Natural killer cell treated with Interleukin-12 subunit alpha and Interleukin-12 subunit beta and Interleukin-15 and Interleukin-18, amount 100 ng/mL, for 72 hours (primary cell): ENCODE measurements around the gene LOC128125822.
"Not testable (repeated sequence)": the region's sequence is repeated elsewhere in the genome, so short reads cannot be mapped to it uniquely, and the experiment has no call there.

Source experiments
- ATAC-seq, 2 donors: fragments of 150-1000 bp; cut with Tn5 transposase in 1 of 2; sonication (Bioruptor Pico), chemical (Tn5 transposase) in 1 of 2; 2 replicates each; pipeline ENCODE4 v1.10.0; 2021
- DNase-seq: peaks from one replicate; pipeline ENCODE4 v3.0.0; 2022; ENCODE audit warnings: low spot score
- H3K27ac Mint-ChIP-seq, 2 donors: 1 replicate in 1 of 2; 2 replicates in 1 of 2; pipeline ENCODE4 v1.8.0; 2022; ENCODE audit warnings: mixed read lengths in 2 of 2, mild to moderate bottlenecking in 1 of 2, moderate library complexity in 1 of 2
- H3K27me3 Mint-ChIP-seq, 2 donors: 1 replicate in 1 of 2; 2 replicates in 1 of 2; pipeline ENCODE4 v1.8.0; 2022; ENCODE audit warnings: mixed read lengths in 2 of 2
- H3K36me3 Mint-ChIP-seq: one replicate; pipeline ENCODE4 v1.8.0; 2022; ENCODE audit warnings: mixed read lengths
- H3K4me1 Mint-ChIP-seq, 2 donors: 1 replicate in 1 of 2; 2 replicates in 1 of 2; pipeline ENCODE4 v1.8.0; 2022; ENCODE audit warnings: low read depth in 2 of 2, mixed read lengths in 2 of 2, mild to moderate bottlenecking in 1 of 2
- H3K4me3 Mint-ChIP-seq: one replicate; pipeline ENCODE4 v1.8.0; 2022; ENCODE audit warnings: mixed read lengths
- H3K9me3 Mint-ChIP-seq: 2 replicates; pipeline ENCODE4 v1.8.0; 2022; ENCODE audit warnings: mixed read lengths

Gene LOC128125822

DNA sequence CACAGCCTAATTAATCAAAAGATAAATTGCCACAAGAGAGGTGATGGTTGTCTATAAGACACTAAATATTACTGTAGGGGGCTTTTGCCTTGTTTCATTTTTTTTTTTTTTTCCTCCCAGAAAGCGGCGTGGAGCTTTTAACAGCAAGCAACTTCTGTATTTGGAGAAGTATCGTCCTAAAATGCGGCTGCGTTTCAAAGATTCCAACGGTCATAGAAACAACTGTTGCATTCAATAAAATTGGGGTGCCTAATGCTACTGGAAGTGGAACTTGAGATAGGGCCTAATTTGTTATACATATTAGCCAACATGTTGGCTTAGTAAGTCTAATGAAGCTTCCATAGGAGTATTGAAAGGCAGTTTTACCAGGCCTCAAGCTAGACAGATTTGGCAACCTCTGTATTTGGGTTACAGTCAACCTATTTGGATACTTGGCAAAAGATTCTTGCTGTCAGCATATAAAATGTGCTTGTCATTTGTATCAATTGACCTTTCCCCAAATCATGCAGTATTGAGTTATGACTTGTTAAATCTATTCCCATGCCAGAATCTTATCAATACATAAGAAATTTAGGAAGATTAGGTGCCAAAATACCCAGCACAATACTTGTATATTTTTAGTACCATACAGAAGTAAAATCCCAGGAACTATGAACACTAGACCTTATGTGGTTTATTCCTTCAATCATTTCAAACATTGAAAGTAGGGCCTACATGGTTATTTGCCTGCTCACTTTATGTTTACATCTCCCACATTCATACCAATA, 7.8 kb downstream of the LOC128125822 start:
- Mint-ChIP-seq H3K27ac (no peak overlapping the region), H3K36me3 (peaks cover 30% of the 10 kb centered on the region)

DNA sequence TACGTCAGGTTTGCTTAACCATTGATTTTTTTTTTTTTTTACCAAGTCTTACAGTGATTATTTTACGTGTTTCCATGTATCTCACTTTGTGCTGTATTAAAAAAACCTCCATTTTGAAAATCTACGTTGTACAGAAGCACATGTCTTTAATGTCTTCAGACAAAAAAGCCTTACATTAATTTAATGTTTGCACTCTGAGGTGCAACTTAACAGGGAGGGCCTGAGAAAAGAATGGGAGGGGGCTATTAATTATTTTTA, 8.4 kb downstream of the LOC128125822 start:
- H3K27me3 Mint-ChIP-seq = no peaks in the 10 kb centered on the region
- H3K9me3 Mint-ChIP-seq = no peaks in the 10 kb centered on the region
- H3K4me3 Mint-ChIP-seq = no peak overlapping the region
- DNase-seq = no peak
- ATAC-seq = no peak
- peaks cover 6 to 9% of the 10 kb centered on the region in 2 donors for H3K4me1 Mint-ChIP-seq
- H3K27ac Mint-ChIP-seq = no peak overlapping the region
- H3K36me3 Mint-ChIP-seq = peaks cover 30% of the 10 kb centered on the region

More for the DNA sequence above, 7.8 kb downstream of the LOC128125822 start:
- no peaks in the 10 kb centered on the region for H3K27me3 Mint-ChIP-seq
- DNase-seq = no peak
- H3K9me3 Mint-ChIP-seq = no peaks in the 10 kb centered on the region
- H3K4me1 Mint-ChIP-seq = peaks cover 6 to 9% of the 10 kb centered on the region in 2 donors
- no peak overlapping the region for H3K4me3 Mint-ChIP-seq
- no peak for ATAC-seq

DNA sequence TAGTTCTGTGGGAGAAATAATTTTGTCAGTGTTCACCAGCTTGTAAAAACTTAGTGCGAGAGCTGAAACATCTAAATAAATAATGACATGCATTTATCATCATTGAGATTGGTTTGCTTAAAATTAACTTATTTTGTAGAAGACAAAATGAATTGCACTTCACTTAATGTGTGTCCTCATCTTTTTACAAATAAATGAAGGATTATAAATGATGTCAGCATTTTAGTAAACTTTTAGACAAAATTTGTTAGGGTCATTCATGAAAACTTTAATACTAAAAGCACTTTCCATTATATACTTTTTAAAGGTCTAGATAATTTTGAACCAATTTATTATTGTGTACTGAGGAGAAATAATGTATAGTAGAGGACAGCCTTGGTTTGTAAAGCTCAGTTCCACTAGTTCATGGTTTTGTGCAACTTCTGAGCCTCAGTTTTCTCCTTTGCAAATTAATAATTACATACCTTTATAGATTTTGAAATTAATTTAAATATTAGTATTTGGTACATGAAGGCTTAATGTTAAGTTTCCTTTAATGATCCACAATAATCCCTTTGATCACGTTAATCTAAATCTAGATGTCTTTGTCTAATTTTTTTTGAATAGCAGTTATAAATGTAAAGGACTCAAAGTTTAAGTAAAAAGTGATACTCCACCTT, 9.2 kb downstream of the LOC128125822 start:
- Mint-ChIP-seq H3K27ac (no peak overlapping the region), H3K4me3 (no peak overlapping the region), H3K4me1 (peaks cover 2 to 4% of the 10 kb centered on the region in 2 donors), H3K36me3 (peaks cover 28% of the 10 kb centered on the region), H3K27me3 (no peaks in the 10 kb centered on the region), H3K9me3 (no peaks in the 10 kb centered on the region)
- ATAC-seq (no peak), DNase-seq (no peak)

DNA sequence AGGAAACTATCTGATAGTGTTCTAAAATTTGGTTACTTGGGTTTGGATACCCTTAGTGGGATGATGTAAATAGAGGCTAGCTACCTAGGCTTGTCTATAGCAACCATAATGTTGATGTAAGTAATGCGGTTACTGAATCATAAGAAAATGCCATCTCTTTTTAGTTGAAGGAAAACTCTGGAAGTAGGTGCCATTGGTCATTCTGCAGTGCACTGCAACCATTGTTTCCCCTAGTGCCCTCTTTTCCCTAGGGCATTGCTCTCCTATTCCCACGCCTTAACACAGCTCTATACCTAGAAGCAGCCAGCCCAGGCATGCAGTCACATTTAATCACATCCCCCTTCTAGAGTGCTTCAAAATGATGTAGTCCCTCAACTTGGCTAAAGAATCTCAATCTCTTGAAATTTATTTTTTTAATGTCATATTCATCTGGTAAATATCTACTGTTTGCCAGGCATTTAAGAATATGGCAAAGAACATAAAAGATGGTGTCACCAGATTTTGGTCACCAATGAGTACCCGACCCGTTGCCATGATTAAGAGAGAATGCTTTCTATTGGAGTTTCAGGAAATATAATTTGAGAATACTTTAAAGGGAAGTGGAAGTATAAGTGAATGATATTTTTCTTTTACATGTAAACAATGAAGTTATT, 10.4 kb downstream of the LOC128125822 start:
- Mint-ChIP-seq H3K4me1 (peaks cover 0 to 5% of the 10 kb centered on the region in 2 donors), H3K27ac (no peak overlapping the region), H3K9me3 (no peaks in the 10 kb centered on the region), H3K36me3 (peaks cover 19% of the 10 kb centered on the region), H3K4me3 (no peak overlapping the region), H3K27me3 (no peaks in the 10 kb centered on the region)
- no peak for ATAC-seq
- DNase-seq = no peak

DNA sequence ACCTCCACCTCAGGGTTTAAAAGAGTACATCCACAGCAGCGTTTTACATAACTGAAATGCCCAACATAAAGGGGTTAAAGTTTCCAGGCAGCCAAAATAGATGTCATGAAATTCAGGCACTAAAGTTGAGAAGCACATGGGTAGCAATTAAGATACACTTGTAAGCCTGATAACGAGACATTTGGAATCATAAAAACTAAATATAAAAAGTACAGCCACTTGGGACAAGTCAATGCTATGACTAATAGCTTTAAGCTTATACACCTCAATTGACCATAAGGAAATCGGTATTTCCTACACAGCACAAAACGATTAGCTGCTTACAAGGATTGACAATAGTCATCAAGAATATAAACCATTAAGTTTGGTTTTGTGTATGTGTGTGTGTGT, 11.8 kb downstream of the LOC128125822 start:
- peaks cover 19% of the 10 kb centered on the region for H3K36me3 Mint-ChIP-seq
- no peak for DNase-seq
- H3K27ac Mint-ChIP-seq = no peak overlapping the region
- no peaks in the 10 kb centered on the region for H3K9me3 Mint-ChIP-seq
- H3K4me3 Mint-ChIP-seq = no peak overlapping the region
- ATAC-seq = no peak
- H3K27me3 Mint-ChIP-seq = no peaks in the 10 kb centered on the region
- peaks cover 0 to 5% of the 10 kb centered on the region in 2 donors for H3K4me1 Mint-ChIP-seq

DNA sequence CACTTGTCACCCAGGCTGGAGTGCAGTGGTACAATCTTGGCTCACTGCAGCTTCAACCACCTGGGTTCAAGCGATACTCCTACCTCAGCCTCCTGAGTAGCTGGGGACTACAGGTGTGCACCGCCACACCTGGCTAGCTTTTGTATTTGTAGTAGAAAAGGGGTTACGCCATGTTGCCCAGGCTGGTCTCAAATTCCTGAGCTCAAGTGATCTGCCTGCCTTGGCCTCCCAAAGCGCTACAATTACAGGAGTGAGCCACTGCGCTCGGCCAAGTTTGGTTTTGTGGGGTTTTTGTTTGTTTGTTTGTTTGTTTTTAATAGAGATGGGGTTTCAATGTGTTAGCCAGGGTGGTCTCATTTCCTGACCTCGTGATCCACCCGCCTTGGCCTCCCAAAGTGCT, 12.3 kb downstream of the LOC128125822 start:
- ATAC-seq (no peak), DNase-seq (no peak)
- Mint-ChIP-seq H3K36me3 (peaks cover 18% of the 10 kb centered on the region), H3K4me3 (no peak overlapping the region), H3K27ac (no peak overlapping the region), H3K4me1 (peaks cover 0 to 5% of the 10 kb centered on the region in 2 donors), H3K27me3 (no peaks in the 10 kb centered on the region), H3K9me3 (no peaks in the 10 kb centered on the region)

DNA sequence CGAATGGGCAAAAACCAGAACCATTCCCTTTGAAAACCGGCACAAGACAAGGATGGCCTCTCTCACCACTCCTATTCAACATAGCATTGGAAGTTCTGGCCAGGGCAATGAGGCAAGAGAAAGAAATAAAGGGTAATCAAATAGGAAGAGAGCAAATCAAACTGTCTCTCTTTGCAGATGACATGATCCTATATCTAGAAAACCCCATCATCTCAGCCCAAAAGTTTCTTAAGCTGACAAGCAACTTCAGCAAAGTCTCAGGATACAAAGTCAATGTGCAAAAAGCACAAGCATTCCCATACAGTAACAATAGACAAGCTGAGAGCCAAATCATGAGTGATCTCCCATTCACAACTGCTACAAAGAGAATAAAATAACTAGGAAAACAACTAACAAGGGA, 13.4 kb downstream of the LOC128125822 start:
- not testable (repeated sequence) for H3K27ac Mint-ChIP-seq, DNase-seq, H3K4me1 Mint-ChIP-seq, H3K36me3 Mint-ChIP-seq, H3K27me3 Mint-ChIP-seq, H3K9me3 Mint-ChIP-seq, H3K4me3 Mint-ChIP-seq, ATAC-seq

DNA sequence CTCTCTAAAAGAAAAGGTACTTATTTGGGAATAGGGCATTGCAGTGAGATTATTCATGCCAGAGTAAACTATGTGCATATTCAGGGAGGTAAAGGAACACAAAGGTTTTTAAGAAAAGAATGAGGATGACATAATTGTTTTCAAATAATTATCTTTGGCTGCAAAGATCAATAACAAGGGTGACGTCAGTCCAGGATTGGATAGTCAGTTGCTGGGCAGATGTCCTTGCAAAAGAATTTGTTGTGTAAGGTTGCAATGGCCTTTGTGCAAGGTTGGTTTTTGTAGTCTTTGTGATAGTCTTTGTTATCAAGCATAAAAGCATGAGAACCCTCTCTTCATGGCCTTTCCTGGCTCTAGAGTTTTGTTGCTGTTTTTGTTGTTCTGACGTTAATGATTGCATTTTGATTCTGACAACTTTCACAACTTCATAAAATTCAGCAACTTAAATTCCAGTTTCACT, 17.7 kb downstream of the LOC128125822 start:
- Mint-ChIP-seq H3K9me3 (no peaks in the 10 kb centered on the region), H3K4me3 (no peak overlapping the region), H3K27me3 (no peaks in the 10 kb centered on the region), H3K4me1 (peaks cover 0 to 3% of the 10 kb centered on the region in 2 donors), H3K36me3 (no peaks in the 10 kb centered on the region), H3K27ac (no peak overlapping the region)
- DNase-seq = no peak
- ATAC-seq = no peak

DNA sequence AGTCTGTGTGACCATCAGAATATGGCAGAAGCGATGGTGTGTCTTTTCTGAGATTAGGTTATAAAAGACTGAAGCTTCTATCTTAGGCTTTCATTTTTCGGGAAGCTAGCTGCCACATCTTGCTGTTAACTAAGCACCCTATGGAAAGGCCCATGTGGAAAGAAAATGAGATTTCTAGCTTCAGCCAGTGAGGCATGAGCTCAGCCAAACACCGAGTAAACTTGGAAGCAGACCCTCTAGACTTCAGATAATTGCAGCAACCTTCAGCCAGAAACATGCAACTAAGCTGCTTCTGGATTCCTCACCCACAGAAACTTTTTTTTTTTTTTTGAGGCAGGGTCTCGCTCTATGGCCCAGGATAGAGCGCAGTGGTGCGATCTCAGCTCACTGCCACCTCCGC, 20.6 kb downstream of the LOC128125822 start:
- H3K36me3 Mint-ChIP-seq = no peaks in the 10 kb centered on the region
- ATAC-seq = no peak
- H3K9me3 Mint-ChIP-seq = no peaks in the 10 kb centered on the region
- H3K27me3 Mint-ChIP-seq = peaks cover 6 to 10% of the 10 kb centered on the region in 2 donors
- H3K4me1 Mint-ChIP-seq = peaks cover 2% of the 10 kb centered on the region in 2 donors
- no peak overlapping the region for H3K4me3 Mint-ChIP-seq
- no peak overlapping the region for H3K27ac Mint-ChIP-seq
- no peak for DNase-seq

DNA sequence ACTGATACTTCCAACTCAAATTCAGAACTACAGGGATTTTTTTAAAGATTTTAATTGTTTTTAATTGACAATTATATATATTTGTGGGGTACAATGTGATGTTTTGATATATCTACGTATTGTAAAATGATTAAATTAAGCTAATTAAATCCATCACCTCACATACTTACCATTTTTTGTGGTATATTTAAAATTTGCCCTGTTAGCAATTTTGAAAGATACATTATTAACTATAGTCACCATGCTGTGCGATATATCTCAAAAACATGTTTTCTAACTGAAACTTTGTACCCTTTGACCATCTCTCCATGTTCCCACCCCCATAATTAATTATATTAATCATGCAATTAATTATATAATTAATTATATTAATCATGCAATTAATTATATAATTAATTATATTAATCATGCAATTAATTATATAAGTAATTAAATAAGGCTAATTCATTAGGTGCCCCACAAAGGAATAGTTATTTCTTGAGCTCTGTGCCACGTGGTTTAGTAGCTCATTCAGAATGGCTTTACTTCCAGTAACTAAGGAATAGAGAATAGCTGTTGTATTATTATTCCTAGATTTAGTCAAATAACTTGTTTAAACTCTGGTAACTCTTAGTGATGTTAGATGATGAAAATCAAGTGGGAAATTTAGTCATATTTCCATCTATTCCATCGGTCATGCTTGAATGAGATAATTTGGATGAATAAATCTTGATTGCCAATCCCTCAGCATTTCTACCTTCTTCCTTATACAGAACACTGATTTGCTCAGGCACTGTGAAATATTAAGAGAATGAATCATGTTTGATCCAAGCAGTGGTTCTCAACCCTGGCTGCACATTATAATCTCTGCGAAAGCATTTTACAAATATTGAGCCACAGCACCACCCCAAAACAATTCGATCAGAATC, 25.1 kb downstream of the LOC128125822 start:
- no peaks in the 10 kb centered on the region for H3K9me3 Mint-ChIP-seq

DNA sequence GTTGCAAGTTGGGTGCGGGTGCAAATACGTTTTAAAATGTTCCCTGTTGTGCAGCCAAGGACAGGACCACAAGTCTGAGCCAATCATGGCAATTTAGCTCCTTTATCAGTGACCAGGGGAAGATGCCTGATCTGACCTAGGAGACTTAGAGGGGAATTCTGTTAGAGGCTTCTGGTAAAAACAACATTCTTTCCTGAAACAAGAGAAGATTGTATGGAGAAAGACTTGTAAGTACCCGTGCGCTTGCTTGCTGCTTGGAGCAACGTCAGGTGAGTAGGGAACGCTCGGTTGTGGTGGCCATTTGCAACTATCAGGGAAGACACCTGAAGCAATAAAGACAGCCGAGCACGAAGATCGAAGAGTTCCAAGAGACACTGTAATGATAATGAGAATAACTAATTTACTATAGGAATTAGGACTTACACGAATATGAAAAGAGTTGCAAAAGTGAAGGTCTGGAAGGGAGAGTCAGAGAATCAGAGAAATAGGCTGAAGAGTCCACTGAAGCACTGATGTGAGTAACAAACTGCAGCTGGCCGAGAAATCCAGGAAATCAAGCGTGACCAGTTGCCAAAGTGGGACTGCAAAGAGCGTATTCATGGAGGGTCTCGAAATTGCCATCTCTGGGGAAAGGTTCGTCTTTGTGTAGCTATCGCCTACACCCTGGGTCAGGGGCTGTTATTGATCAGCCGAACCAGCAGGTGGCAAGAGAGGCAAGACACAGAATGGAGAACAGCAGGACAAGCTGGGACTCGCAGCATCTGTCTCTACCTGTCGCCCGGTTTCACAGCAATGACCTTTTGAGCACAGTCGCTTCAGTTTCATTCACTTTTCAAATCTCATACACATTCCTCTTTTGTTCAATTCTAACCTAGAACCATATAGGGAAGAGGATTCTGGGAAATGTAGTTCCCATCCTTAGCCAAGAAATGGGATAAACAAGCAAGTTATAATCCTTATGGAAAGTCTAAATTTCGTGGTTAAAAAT, 26.1 kb downstream of the LOC128125822 start:
- H3K27me3 Mint-ChIP-seq = peaks cover 6 to 12% of the 10 kb centered on the region in 2 donors
- peaks cover 11 to 14% of the 10 kb centered on the region in 2 donors for H3K4me1 Mint-ChIP-seq
- DNase-seq = peak; percentile 70
- peak; percentile 96 to 97 for ATAC-seq
- no peaks in the 10 kb centered on the region for H3K9me3 Mint-ChIP-seq
- no peaks in the 10 kb centered on the region for H3K36me3 Mint-ChIP-seq
- H3K4me3 Mint-ChIP-seq = peak overlapping the region; percentile 76
- H3K27ac Mint-ChIP-seq = peak overlapping the region in 1 of 2 donors; percentile 8

More for the DNA sequence above, 25.1 kb downstream of the LOC128125822 start:
- Mint-ChIP-seq H3K4me1 (peaks cover 11 to 14% of the 10 kb centered on the region in 2 donors), H3K27me3 (peaks cover 6 to 12% of the 10 kb centered on the region in 2 donors), H3K4me3 (peak overlapping the region; percentile 76), H3K27ac (no peak overlapping the region), H3K36me3 (no peaks in the 10 kb centered on the region)
- ATAC-seq (no peak), DNase-seq (no peak)

DNA sequence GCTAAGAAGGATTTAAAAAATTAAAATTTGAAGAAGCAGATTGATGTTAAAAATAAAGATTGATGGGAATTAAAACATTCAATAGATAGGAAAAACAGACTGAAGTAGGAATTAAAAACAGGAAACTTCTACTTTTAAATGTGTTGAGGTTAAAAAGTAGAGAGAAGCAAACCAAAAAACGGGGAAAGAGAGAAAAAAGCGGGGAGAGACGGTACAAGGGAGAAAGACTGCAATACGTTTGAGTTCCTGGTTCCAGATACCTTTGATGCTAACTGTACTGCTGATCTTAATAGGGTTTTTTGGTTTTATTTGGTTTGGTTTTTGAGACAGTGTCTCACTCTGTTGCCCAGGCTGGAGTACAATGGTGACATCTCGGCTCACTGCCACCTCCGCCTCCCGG, 27.0 kb downstream of the LOC128125822 start:
- peaks cover 11 to 14% of the 10 kb centered on the region in 2 donors for H3K4me1 Mint-ChIP-seq
- H3K4me3 Mint-ChIP-seq = no peak overlapping the region
- no peak for DNase-seq
- no peaks in the 10 kb centered on the region for H3K9me3 Mint-ChIP-seq
- no peak overlapping the region for H3K27ac Mint-ChIP-seq
- no peaks in the 10 kb centered on the region for H3K36me3 Mint-ChIP-seq
- H3K27me3 Mint-ChIP-seq = peaks cover 6 to 12% of the 10 kb centered on the region in 2 donors
- ATAC-seq = no peak
